CD4-positive, alpha-beta T cell treated with Interleukin-1 beta for 1 hour (primary cell): ENCODE measurements around the gene SERPINF2.
"Not testable (repeated sequence)": the region's sequence is repeated elsewhere in the genome, so short reads cannot be mapped to it uniquely, and the experiment has no call there.

Source experiments
- DNase-seq, 2 donors: peaks; one replicate each; pipeline ENCODE4 v3.0.0-alpha.2; 2020 to 2022

SERPINF2 gene

DNA sequence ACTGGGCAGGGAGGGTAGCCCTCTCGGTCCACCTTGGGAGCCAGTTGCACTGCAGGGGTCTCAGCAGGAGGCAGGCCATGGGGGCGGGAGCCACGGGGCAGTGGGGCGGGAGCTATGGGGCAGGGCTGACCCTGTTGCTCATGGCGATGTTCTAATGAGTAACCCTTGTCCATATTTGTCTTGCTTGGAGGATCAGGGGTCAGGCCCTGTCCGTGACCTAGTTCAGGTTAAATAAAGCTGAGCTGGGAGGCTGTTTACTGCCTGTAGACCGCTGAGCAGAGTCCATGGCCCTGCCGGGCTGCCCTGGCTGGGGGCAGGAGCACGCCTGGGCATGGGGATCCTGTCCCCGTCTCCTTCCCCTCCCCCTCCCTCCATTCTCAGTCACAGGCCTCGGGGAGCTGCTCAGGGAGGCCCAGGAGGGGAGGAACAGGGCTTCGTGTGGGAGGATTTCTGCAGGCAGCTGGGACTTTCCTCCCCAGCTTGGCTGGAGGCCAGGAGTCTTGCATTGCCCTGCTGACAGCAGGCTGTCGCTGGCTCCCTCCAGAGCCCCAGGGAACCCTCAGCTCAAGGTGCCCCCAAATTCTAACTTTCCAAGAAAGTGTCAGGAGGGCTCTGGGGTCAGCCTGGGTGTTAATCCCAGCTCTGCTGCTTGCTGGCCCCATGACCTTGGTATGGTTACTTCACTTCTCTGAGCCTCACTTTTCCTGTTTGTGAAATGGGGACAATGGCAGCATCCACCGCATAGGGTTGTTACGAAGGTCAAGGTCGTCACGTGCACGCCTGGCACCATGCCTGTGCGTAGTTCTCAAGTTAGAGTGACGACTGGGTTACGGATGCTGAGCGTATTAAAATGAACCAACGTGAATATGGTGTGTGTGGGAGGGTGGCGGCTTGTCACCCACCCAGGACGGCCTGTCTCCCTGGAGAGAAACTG is 6.1 kb upstream of the SERPINF2 start:
- peak in 1 of 2 donors; percentile 38 for DNase-seq

DNA sequence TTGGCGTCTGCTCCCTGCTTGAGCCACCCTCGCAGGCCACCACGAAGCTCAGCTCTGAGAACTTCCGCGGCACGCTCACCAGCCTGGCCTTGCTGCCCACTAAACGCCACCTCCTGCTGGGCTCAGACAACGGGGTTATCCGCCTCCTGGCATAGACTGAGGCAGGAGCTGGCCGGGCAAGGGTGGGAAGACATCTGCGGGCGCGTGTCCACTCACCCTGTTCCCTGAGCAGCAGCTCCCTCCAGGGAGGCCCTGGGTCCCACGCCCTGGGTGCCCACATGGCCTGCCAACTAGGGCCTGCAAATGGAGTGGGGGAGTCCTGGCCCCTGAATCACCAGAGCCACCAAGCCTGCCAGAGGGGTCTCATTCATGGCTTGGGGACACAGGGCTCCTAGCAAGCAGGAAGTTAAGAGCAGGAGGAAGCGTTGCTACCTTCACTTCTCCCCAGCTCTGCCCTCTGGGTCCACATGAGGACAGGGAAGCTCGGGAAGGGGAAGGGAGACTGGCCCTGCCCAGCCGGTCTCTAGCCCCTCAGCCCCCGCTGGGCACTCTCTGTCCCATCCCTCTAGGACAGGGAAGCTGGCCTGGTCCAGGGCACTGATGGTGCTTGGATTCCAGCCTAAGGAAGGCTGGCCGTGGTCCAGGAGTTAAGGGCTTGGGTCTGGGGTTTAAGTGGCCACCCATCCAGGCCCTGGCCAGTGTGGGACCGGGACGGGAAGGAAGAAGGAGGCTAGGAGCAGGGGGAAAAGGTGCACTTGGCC is 5.0 kb upstream of the SERPINF2 start:
- no peak for DNase-seq

DNA sequence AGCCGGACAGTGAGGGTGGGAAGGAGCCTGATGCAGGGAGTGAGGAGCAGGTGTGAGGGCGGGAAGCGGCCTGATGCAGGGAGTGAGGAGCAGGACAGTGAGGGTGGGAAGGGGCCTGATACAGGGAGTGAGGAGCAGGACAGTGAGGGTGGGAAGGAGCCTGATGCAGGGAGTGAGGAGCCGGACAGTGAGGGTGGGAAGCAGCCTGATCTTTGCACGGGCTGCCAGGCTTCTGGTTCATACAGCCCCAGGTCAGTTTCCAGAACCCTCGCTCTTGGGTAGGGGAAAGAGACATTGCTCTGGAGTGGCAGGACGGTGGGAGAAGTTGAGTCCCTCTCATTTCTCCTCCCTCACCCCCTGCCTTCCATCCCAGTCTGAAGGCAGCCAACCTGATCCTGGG is 772 bp upstream of the SERPINF2 start:
- DNase-seq, result not testable (repeated sequence)

DNA sequence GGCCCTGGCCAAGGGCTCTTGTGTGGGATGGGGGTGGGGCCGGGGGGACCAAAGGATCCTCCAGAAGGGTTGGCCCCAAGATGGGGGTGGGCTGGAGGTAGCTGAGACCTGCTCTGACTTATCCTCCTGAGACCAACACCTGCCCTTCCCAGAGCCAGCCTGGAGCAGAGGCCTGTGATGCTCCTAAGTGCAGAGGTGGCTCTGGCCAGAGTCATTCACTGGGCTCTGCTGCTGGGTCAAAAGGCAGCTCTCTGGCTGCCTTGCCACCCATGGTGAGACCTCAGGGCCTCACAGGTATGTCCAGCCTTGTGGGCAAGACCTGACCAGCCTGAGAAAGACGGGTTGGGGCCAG is 393 bp downstream of the SERPINF2 start:
- no peak for DNase-seq

GRCh38 chr17:1744551-1745512 is 2.2 kb downstream of the SERPINF2 start:
- no peak for DNase-seq

DNA sequence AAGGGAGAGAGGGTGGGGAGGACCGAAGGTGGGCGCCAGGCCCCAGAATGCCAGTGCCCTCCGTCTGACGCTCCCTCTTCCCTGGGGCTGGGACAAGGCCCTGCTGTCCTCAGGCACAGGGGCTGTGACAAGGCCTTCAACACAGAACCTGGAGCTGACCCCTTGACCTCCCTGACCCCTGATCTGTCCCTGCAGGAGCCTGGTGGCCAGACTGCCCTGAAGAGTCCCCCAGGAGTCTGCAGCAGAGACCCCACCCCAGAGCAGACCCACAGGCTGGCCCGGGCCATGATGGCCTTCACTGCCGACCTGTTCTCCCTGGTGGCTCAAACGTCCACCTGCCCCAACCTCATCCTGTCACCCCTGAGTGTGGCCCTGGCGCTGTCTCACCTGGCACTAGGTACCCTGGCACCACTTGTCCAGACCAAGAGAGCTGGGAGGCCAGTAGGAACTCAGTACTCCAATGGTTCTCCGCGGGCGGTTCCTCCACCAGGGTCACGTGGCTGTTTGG is 2.9 kb downstream of the SERPINF2 start:
- DNase-seq, result no peak

- no peak for DNase-seq
These were observed 4.4 kb downstream of the SERPINF2 start for GRCh38 chr17:1746975-1747543.

- no peak for DNase-seq
These were observed 8.0 kb downstream of the SERPINF2 start for GRCh38 chr17:1750628-1751027.

DNA sequence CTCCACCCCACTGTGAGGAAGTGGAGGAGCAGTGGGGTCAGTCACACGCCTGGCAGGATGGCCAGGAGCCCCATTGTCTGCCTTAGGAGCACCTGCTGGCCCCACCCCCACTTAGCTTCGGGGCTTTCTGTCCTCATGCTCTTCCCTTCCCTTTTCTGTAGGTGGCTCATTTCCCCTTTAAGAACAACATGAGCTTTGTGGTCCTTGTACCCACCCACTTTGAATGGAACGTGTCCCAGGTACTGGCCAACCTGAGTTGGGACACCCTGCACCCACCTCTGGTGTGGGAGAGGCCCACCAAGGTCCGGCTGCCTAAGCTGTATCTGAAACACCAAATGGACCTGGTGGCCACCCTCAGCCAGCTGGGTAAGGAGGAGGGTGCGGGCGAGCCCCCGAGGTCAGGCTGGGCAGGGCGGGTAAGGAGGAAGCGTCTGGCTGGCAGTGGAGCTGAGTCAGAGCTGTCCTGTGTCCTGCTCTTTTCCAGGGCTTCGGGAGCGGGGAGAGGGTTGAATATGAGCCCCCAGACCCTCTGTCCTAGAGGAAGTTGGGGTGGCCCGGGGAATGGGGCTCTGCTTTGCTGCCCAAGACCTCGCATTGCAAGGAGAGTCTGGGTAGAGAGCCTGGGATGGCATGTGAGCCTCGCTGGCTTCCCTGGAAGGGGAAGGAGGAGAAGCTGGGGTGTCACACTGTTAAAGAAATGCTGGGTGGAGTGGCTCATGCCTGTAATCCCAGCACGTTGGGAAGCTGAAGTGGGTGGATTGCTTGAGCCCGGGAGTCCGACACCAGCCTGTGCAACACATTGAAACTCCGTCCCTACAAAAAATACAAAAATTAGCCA is 10.0 kb downstream of the SERPINF2 start:
- peak in 1 of 2 donors; percentile 42 for DNase-seq

- DNase-seq, result no peak
These were observed 11.2 kb downstream of the SERPINF2 start for GRCh38 chr17:1753767-1754429.

DNA sequence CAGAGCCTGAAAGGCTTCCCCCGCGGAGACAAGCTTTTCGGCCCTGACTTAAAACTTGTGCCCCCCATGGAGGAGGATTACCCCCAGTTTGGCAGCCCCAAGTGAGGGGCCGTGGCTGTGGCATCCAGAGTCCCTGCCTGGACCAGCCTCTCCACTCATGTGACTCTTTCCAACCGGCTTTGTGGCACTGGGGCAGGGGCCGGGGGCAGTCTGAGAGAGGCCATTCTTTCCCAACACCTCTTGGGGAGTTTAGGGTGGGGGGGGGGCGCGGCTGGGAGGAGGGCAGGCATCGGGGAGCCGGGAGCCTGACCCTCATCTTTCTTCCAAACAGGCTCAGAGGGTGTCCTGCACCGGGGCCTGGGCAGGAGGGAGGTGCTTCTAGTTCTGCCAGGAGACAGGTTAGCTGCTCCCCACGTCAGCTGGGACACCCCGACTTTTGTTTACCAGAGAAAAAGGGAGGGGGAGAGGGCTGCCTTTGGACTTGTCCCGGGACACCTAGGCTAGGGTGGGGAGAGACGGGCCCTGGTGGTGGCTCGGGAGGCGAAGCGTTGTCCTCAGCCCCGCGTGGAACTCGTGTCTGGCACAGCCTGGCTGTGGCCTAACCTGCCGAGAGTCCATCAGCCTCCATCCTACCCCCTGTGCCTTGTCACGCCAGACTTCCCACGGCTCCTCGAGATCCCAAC is 11.9 kb downstream of the SERPINF2 start:
- no peak for DNase-seq

GRCh38 chr17:1755252-1755826 is 12.7 kb downstream of the SERPINF2 start:
- no peak for DNase-seq

GRCh38 chr17:1755827-1756262 is 13.2 kb downstream of the SERPINF2 start:
- no peak for DNase-seq

DNA sequence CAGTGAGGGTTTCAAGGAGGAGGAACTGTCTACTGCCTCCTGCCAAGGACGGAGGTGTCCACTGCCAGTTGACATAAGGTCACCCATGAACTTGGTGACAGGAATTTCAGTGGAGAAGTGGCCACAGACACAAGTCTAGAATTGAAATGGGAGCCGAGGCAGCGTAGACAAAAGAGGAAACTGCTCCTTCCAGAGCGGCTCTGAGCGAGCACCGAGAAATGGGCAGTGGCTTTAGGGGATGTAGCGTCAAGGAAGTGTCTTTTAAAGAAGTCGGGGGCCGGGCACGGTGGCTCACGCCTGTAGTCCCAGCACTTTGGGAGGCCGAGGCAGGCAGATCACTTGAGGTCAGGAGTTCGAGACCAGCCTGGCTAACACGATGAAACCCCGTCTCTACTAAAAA is 16.1 kb downstream of the SERPINF2 start:
- DNase-seq, result peak; percentile 13 to 37

- DNase-seq, result no peak
These were observed 16.9 kb downstream of the SERPINF2 start for GRCh38 chr17:1759529-1759928.

DNA sequence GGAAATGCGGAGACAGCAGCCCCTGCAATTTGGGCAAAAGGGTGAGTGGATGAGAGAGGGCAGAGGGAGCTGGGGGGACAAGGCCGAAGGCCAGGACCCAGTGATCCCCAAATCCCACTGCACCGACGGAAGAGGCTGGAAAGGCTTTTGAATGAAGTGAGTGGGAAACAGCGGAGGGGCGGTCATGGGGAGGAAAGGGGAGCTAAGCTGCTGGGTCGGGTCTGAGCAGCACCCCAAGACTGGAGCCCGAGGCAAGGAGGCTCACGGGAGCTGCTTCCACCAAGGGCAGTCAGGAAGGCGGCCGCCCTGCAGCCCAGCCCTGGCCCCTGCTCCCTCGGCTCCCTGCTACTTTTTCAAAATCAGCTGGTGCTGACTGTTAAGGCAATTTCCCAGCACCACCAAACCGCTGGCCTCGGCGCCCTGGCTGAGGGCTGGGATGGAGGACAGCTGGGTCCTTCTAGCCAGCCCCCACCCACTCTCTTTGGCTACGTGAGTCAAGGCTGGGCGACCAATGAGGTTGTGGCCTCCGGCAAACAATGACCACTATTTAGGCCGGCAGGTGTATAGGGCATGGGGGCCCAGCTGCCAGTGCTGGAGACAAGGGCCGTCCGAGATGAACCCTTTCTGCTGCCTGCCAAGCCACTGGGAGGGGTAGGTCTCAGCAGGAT is 19.7 kb downstream of the SERPINF2 start:
- no peak for DNase-seq

GRCh38 chr17:1762901-1763898 is 20.5 kb downstream of the SERPINF2 start:
- no peak for DNase-seq

GRCh38 chr17:1764284-1764683 is 21.6 kb downstream of the SERPINF2 start:
- DNase-seq, result peak; percentile 63 to 78
